NB4 (cell line): ENCODE data around the gene PCTP.

Experiments
- CTCF ChIP-seq: IDR thresholded peaks from one replicate; pipeline ENCODE4 v1.5.1; 2012; ENCODE audit warnings: low read depth, low read length
- MAX ChIP-seq: IDR thresholded peaks from 2 replicates; pipeline ENCODE4 v1.6.1; 2011; ENCODE audit warnings: low read depth, low read length
- MYC ChIP-seq: IDR thresholded peaks from 2 replicates; pipeline ENCODE4 v1.6.1; 2011; ENCODE audit warnings: low read depth, low read length
- POLR2A ChIP-seq: IDR thresholded peaks from 2 replicates; pipeline ENCODE4 v1.6.1; 2011; ENCODE audit warnings: mild to moderate bottlenecking; ENCODE audit not compliant: insufficient read length; ENCODE audit errors: extremely low read depth

GRCh38 chr17:55760643-55761355 lies 9.9 kb downstream of the PCTP start:
- TF ChIP-seq POLR2A (no peak), CTCF (no peak), MAX (no peak), MYC (no peak)
